K562 (cell line): ENCODE data around the gene NRXN2. TPM values are rescaled to one million over a fixed set of nuclear protein-coding genes. Genes with fewer than 3 reads are reported as not detected.

Source experiments
- ATAC-seq: fragments of 200-7000 bp; cut with Tn5 transposase; 3 replicates; pipeline ENCODE4 v1.9.1; 2020; ENCODE audit warnings: moderate library complexity
- BruUV-seq: library from RNA; stranded (reverse); fragments of 400-500 nt; replicated peaks from 2 replicates; lab custom pipeline; 2021; lab: Mats Ljungman, UMichigan
- CTCF ChIA-PET: fragments of 300-600 bp; formaldehyde crosslinking; extraction: SDS; loops from one replicate; lab custom pipeline; 2021; ENCODE audit warnings: low intra/inter-chr PET ratio; lab: Yijun Ruan, JAX
- POLR2A ChIA-PET: fragments of 300-600, 350-650 bp; sonication (Branson Sonifier 250); formaldehyde crosslinking; extraction: SDS; loops from one replicate; lab custom pipeline; 2021; ENCODE audit warnings: antibody characterized with exemption, inconsistent platforms; lab: Yijun Ruan, JAX
- DNase-seq, 4 experiments: peaks; one replicate each; pipeline versions ENCODE4 v3.0.0 to v3.0.0-alpha.2; 2011 to 2018; ENCODE audit warnings: low spot score in 3 of 4, mixed read lengths in 3 of 4; ENCODE audit errors: extremely low read depth in 1 of 4
- FAIRE-seq: peaks from 2 replicates; lab custom pipeline; 2011; peaks lifted over from hg19 to GRCh38; lab: Jason Lieb, UNC
- H2AFZ ChIP-seq: 2 replicates; pipeline ENCODE4 v1.6.0; 2011; ENCODE audit warnings: low read depth, low read length, control low read depth, inconsistent platforms
- H3K27ac ChIP-seq: fragments of 200-600 bp; 3 replicates; pipeline ENCODE4 v1.8.0; 2011; ENCODE audit warnings: low read depth, mild to moderate bottlenecking, control low read depth, inconsistent platforms, low read length, moderate library complexity, mixed read lengths; ENCODE audit errors: extremely low read depth
- H3K27me3 ChIP-seq, 2 experiments: fragments of 300-600 bp in 1 of 2; 2 replicates in 1 of 2; 3 replicates in 1 of 2; pipeline versions ENCODE4 v1.6.0 to v1.8.0; 2011; ENCODE audit warnings: inconsistent platforms in 2 of 2, low read length in 2 of 2, mild to moderate bottlenecking in 1 of 2, mixed read lengths in 1 of 2, moderate library complexity in 1 of 2; ENCODE audit not compliant: control insufficient read depth in 2 of 2, insufficient read depth in 2 of 2
- H3K36me3 ChIP-seq: fragments of 300-600 bp; 3 replicates; pipeline ENCODE4 v1.8.0; 2011; ENCODE audit warnings: mild to moderate bottlenecking, low read length, inconsistent platforms; ENCODE audit not compliant: control insufficient read depth, insufficient read depth
- H3K4me1 ChIP-seq, 2 experiments: fragments of 200-600 bp in 1 of 2; replicated peaks in 1 of 2; 2 replicates in 1 of 2; 3 replicates in 1 of 2; pipeline versions ENCODE4 v1.5.1 to v1.8.0; 2011; ENCODE audit warnings: inconsistent platforms in 2 of 2, low read length in 2 of 2, mild to moderate bottlenecking in 1 of 2, mixed read lengths in 1 of 2, moderate library complexity in 1 of 2; ENCODE audit not compliant: control insufficient read depth in 2 of 2, insufficient read depth in 2 of 2
- H3K4me2 ChIP-seq: 2 replicates; pipeline ENCODE4 v1.6.1; 2011; ENCODE audit warnings: low read length, control low read depth, inconsistent platforms, mixed read lengths; ENCODE audit not compliant: insufficient read depth
- H3K4me3 ChIP-seq: fragments of 200-600 bp; sonication (generic), shearing (Covaris generic); 2 replicates; pipeline ENCODE4 v1.5.1; 2016; ENCODE audit warnings: control low read depth, inconsistent platforms
- H3K79me2 ChIP-seq: fragments of 200-600 bp; 3 replicates; pipeline ENCODE4 v1.8.0; 2011; ENCODE audit warnings: low read length, inconsistent platforms; ENCODE audit not compliant: control insufficient read depth, insufficient read depth
- H3K9ac ChIP-seq, 2 experiments: 2 replicates each; pipeline versions ENCODE4 v1.6.0 to v1.6.1; 2011; ENCODE audit warnings: low read depth in 2 of 2, low read length in 2 of 2, control low read depth in 1 of 2, inconsistent platforms in 1 of 2, mild to moderate bottlenecking in 1 of 2, mixed read lengths in 1 of 2; ENCODE audit not compliant: insufficient read depth in 1 of 2
- H3K9me1 ChIP-seq: one replicate; pipeline ENCODE4 v1.6.0; 2011; ENCODE audit warnings: inconsistent platforms, mild to moderate bottlenecking, low read length, moderate library complexity; ENCODE audit not compliant: control insufficient read depth, insufficient read depth
- H3K9me3 ChIP-seq: replicated peaks from 2 replicates; pipeline ENCODE4 v1.5.1; 2011; ENCODE audit warnings: low read depth, low read length, inconsistent platforms; ENCODE audit not compliant: control insufficient read depth, insufficient read depth
- H4K20me1 ChIP-seq: replicated peaks from 2 replicates; pipeline ENCODE4 v1.6.1; 2011; ENCODE audit warnings: low read length, inconsistent platforms, mixed read lengths; ENCODE audit not compliant: control insufficient read depth, insufficient read depth
- CHD4 ChIP-seq: fragments of 200-600 bp; sonication (generic); IDR thresholded peaks from 3 replicates; pipeline ENCODE4 v1.6.1; 2012; ENCODE audit warnings: low read depth, mild to moderate bottlenecking, mixed read lengths, low read length, inconsistent platforms; ENCODE audit not compliant: insufficient read depth, insufficient replicate concordance, poor library complexity, severe bottlenecking
- FOXJ3 ChIP-seq: sonication (generic); formaldehyde crosslinking; IDR thresholded peaks from 2 replicates; pipeline ENCODE4 v1.4.0; 2020; ENCODE audit warnings: mild to moderate bottlenecking, missing genetic modification reagents
- GATAD2A ChIP-seq: fragments of 450-650 bp; IDR thresholded peaks from 2 replicates; pipeline ENCODE4 v1.6.1; 2017
- MIER1 ChIP-seq: fragments of 450-650 bp; IDR thresholded peaks from 2 replicates; pipeline ENCODE4 v1.6.1; 2016; ENCODE audit warnings: antibody characterized with exemption, mild to moderate bottlenecking, low read depth
- RB1 ChIP-seq: fragments of 450-650 bp; IDR thresholded peaks from 2 replicates; pipeline ENCODE4 v1.6.1; 2017; ENCODE audit warnings: low read depth, mild to moderate bottlenecking
- RBM39 ChIP-seq: fragments of 200-400 bp; formaldehyde crosslinking; optimal IDR thresholded peaks from 2 replicates; pipeline ENCODE3; 2018; ENCODE audit warnings: low read depth, low read length
- RFX7 ChIP-seq: fragments of 250-450 bp; sonication (Bioruptor Pico); IDR thresholded peaks from 2 replicates; pipeline ENCODE4 v1.5.1; 2021; ENCODE audit warnings: mild to moderate bottlenecking
- SIRT6 ChIP-seq: IDR thresholded peaks from one replicate; pipeline ENCODE4 v1.6.1; 2012; ENCODE audit warnings: low read depth, mild to moderate bottlenecking, control low read depth, inconsistent platforms, low read length, moderate library complexity
- USF2 ChIP-seq: sonication (generic); formaldehyde crosslinking; IDR thresholded peaks from 2 replicates; pipeline ENCODE4 v1.5.0; 2020; ENCODE audit warnings: missing genetic modification reagents
- ZNF347 ChIP-seq: fragments of 450-650 bp; formaldehyde crosslinking; IDR thresholded peaks from 2 replicates; pipeline ENCODE4 v1.4.0; 2020; ENCODE audit warnings: low read depth, mild to moderate bottlenecking, moderate library complexity
- ZNF354B ChIP-seq: fragments of 250-450 bp; sonication (Bioruptor Pico); IDR thresholded peaks from 2 replicates; pipeline ENCODE4 v1.4.0; 2020
- WGBS: fragments of 100-300 bp; shearing (Covaris generic); methylation state at CpG from one replicate; pipeline ENCODE4 v1.1.6; 2016; ENCODE audit warnings: low coverage, mixed read lengths; ENCODE audit not compliant: insufficient coverage; ENCODE audit errors: missing lambda C conversion rate; 5-methylcytosine and 5-hydroxymethylcytosine counted together
- in situ Hi-C: fragments of 300-500 bp; cut with MboI; formaldehyde crosslinking; loops from 4 replicates; pipeline ENCODE4 v1.15.0; 2018; ENCODE audit warnings: inconsistent platforms, mixed read lengths
- intact Hi-C: fragments of 100-400 bp; cut with micrococcal nuclease; formaldehyde crosslinking; loops from 2 replicates; pipeline ENCODE4 v1.14.2; 2022
- polyA plus RNA-seq, 8 experiments: library from polyadenylated mRNA; depleted of rRNA in 4 of 8; stranded (reverse) in 5 of 8; unstranded in 3 of 8; fragments of >200 nt; fragmentation: Nextera tagmentation in 2 of 8; fragmentation: Illumina TruSeq in 1 of 8; extraction: Ambion mirVana in 2 of 8; extraction: Trizol in 1 of 8; gene quantifications; 2 replicates each; pipeline versions ENCODE4 v1.2.1 to v1.2.3, GENCODE V29; 2011 to 2014; ENCODE audit warnings: inconsistent platforms in 1 of 8, missing spikeins in 1 of 8
- total RNA-seq, 7 experiments: library from RNA; depleted of rRNA in 6 of 7; stranded (reverse); fragments of >200 nt in 6 of 7; fragmentation: Illumina TruSeq in 2 of 7; extraction: Trizol in 2 of 7; gene quantifications; 2 replicates each; pipeline versions ENCODE4 v1.2.1 to v1.2.3, GENCODE V29; 2011 to 2021; ENCODE audit warnings: low replicate concordance in 1 of 7
- TF ChIP-seq, protein P1 (sequence below): fragments of 450-650 bp; conservative IDR thresholded peaks from 2 replicates; pipeline ENCODE4 v1.6.1; 2016; ENCODE audit warnings: missing genetic modification characterization, low read depth, mild to moderate bottlenecking, missing compliant biosample characterization, moderate library complexity

The NRXN2 gene
- total and polyA plus RNA-seq, 9 of the 15 experiments (the other 6 are each of a cell fraction or from before 2014, with no cell fraction given): 0.07 to 0.47 (median 0.15) TPM; not detected in 4

DNA sequence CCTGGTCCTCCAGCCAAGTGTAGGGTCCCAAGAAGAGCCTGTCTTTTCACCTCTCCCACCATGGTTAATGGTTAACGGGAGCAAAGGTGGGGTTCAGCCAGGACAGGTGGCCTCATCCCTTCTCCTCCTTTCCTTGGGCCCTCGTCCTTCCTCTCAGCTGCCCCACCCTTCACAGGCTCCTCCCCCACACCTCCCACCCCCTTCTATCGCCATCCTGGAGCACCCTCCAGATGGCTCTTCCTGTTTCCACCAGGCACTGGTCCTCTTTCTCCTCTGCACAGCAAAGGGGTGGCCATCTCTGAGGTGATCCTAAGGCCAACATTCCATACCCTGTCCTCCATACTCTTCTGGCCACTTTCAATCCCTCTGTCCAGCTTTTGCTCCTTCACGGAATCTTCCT is 83.1 kb downstream of the NRXN2 start:
- H3K9me1 ChIP-seq: no peaks in the 10 kb centered on the region
- in situ Hi-C loops (no loop called here), intact Hi-C loops (no loop called here)
- H3K79me2 ChIP-seq: no peaks in the 10 kb centered on the region
- no peak overlapping the region for H3K4me3 ChIP-seq
- H3K9me3 ChIP-seq: no peaks in the 10 kb centered on the region
- 0 out of 2 replicates have a peak, but pooled peaks cover 4% of the 10 kb centered on the region for H4K20me1 ChIP-seq
- H2AFZ ChIP-seq: no peak overlapping the region
- H3K36me3 ChIP-seq: no peaks in the 10 kb centered on the region
- H3K27ac ChIP-seq: no peak overlapping the region
- POLR2A ChIA-PET: interaction anchor here (0.9 to 1.6 kb wide), 3 partner anchors 9 to 13 kb away, joined by 3 to 4 read pairs (median 3); no protein-coding TSS in a partner anchor
- CTCF ChIA-PET: no interaction called here
- no peak overlapping the region for H3K4me2 ChIP-seq
- BruUV-seq: no TSS peak
- TF ChIP-seq RB1 (no peak), MIER1 (no peak), ZNF354B (CRISPR knock-in tag) (no peak), SIRT6 (no peak), RBM39 (no peak), FOXJ3 (CRISPR knock-in tag) (no peak), RFX7 (CRISPR knock-in tag) (no peak), GATAD2A (no peak), CHD4 (no peak), ZNF347 (CRISPR knock-in tag) (no peak), USF2 (CRISPR knock-in tag) (no peak)
- TF ChIP-seq, protein P1, sequence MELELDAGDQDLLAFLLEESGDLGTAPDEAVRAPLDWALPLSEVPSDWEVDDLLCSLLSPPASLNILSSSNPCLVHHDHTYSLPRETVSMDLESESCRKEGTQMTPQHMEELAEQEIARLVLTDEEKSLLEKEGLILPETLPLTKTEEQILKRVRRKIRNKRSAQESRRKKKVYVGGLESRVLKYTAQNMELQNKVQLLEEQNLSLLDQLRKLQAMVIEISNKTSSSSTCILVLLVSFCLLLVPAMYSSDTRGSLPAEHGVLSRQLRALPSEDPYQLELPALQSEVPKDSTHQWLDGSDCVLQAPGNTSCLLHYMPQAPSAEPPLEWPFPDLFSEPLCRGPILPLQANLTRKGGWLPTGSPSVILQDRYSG (tag): no peak
- H3K4me1 ChIP-seq: peaks cover 0 to 21% of the 10 kb centered on the region in 2 experiments; a peak in 2 of 5 replicates
- peaks cover 8 to 66% of the 10 kb centered on the region in 2 experiments; a peak in 4 of 5 replicates for H3K27me3 ChIP-seq
- 0% methylated on average over 1 of the region's 4 CpGs for WGBS
- DNase-seq (no peak), ATAC-seq (no peak), FAIRE-seq (no peak)
- no peak overlapping the region for H3K9ac ChIP-seq
